ENCODE results near the gene CST9.
A peak's percentile ranks its signal among the peaks of the same experiment; 100 is the strongest.
"Not testable (repeated sequence)": the region's sequence is repeated elsewhere in the genome, so short reads cannot be mapped to it uniquely, and the experiment has no call there.

Gene CST9

GRCh38 chr20:23637282-23638221 lies 31.8 kb upstream of the CST9 start, which contains the start of gene CST3:
TSS of gene CST3 (minus strand) at chr20:23637955. CDS start at chr20:23637862, 93 bp downstream.
- peak; percentile 44 to 52 for DNase-seq (ENCODE audit: low read depth in 2 of 2)

- DNase-seq (ENCODE audit: low read depth in 2 of 2) = no peak
Measured at GRCh38 chr20:23636908-23637281, 31.2 kb upstream of the CST9 start.

GRCh38 chr20:23636182-23636907 lies 30.6 kb upstream of the CST9 start:
- DNase-seq (ENCODE audit: low read depth in 2 of 2) = no peak

- DNase-seq (ENCODE audit: low read depth in 2 of 2) = not testable (repeated sequence)
Measured at GRCh38 chr20:23635768-23636090, 30.0 kb upstream of the CST9 start.

- DNase-seq (ENCODE audit: low read depth in 2 of 2) = no peak
Measured at GRCh38 chr20:23634985-23635767, 29.5 kb upstream of the CST9 start.

- DNase-seq (ENCODE audit: low read depth in 2 of 2) = no peak
Measured at GRCh38 chr20:23634044-23634801, 28.5 kb upstream of the CST9 start.

GRCh38 chr20:23632711-23633573 lies 27.2 kb upstream of the CST9 start:
- DNase-seq (ENCODE audit: low read depth in 2 of 2) = no peak

GRCh38 chr20:23631981-23632710 lies 26.4 kb upstream of the CST9 start:
- DNase-seq (ENCODE audit: low read depth in 2 of 2) = no peak

GRCh38 chr20:23631226-23631822 lies 25.6 kb upstream of the CST9 start:
- no peak for DNase-seq (ENCODE audit: low read depth in 2 of 2)

GRCh38 chr20:23630392-23630849 lies 24.7 kb upstream of the CST9 start:
- no peak for DNase-seq (ENCODE audit: low read depth in 2 of 2)

GRCh38 chr20:23629542-23630391 lies 24.1 kb upstream of the CST9 start:
- DNase-seq (ENCODE audit: low read depth in 2 of 2) = no peak

GRCh38 chr20:23629017-23629541 lies 23.4 kb upstream of the CST9 start:
- DNase-seq (ENCODE audit: low read depth in 2 of 2) = no peak

- no peak for DNase-seq (ENCODE audit: low read depth in 2 of 2)
Measured at GRCh38 chr20:23628402-23629016, 22.8 kb upstream of the CST9 start.

GRCh38 chr20:23627501-23627900 lies 21.8 kb upstream of the CST9 start:
- no peak for DNase-seq (ENCODE audit: low read depth in 2 of 2)

GRCh38 chr20:23626040-23626620 lies 20.4 kb upstream of the CST9 start:
- DNase-seq (ENCODE audit: low read depth in 2 of 2) = no peak

GRCh38 chr20:23625236-23625964 lies 19.7 kb upstream of the CST9 start:
- DNase-seq (ENCODE audit: low read depth in 2 of 2) = no peak

- DNase-seq (ENCODE audit: low read depth in 2 of 2) = no peak
Measured at GRCh38 chr20:23624324-23624691, 18.6 kb upstream of the CST9 start.

All from fibroblast of skin of left biceps (primary cell).